Osteoblast (primary cell): Measurements from ENCODE around the gene CYB5D1. TPM values are rescaled to one million over a fixed set of nuclear protein-coding genes. Genes with fewer than 3 reads are reported as not detected.

ENCODE experiments used
- DNase-seq: peaks from one replicate; pipeline ENCODE4 v3.0.0; 2011; ENCODE audit warnings: low spot score, mixed read lengths; ENCODE audit not compliant: insufficient read length; ENCODE audit errors: missing footprints
- H2AFZ ChIP-seq: 2 replicates; pipeline ENCODE4 v1.6.0; 2011; ENCODE audit warnings: mild to moderate bottlenecking, low read length
- H3K27ac ChIP-seq: 2 replicates; pipeline ENCODE4 v1.5.1; 2011; ENCODE audit warnings: mild to moderate bottlenecking, low read depth, low read length, moderate library complexity
- H3K27me3 ChIP-seq: 2 replicates; pipeline ENCODE4 v1.6.0; 2012; ENCODE audit warnings: mild to moderate bottlenecking, control low read depth, inconsistent platforms, low read length, moderate library complexity; ENCODE audit not compliant: insufficient read depth
- H3K36me3 ChIP-seq: 2 replicates; pipeline ENCODE4 v1.5.1; 2011; ENCODE audit warnings: mild to moderate bottlenecking, low read length, control low read depth, moderate library complexity; ENCODE audit not compliant: insufficient read depth
- H3K4me1 ChIP-seq: 2 replicates; pipeline ENCODE4 v1.5.1; 2011; ENCODE audit warnings: mild to moderate bottlenecking, low read length, control low read depth, moderate library complexity; ENCODE audit not compliant: insufficient read depth
- H3K4me2 ChIP-seq: 2 replicates; pipeline ENCODE4 v1.6.0; 2011; ENCODE audit warnings: mild to moderate bottlenecking, low read length; ENCODE audit not compliant: insufficient read depth
- H3K4me3 ChIP-seq: fragments of 200-600 bp; sonication (generic); 3 replicates; pipeline ENCODE4 v1.5.1; 2012; ENCODE audit warnings: mild to moderate bottlenecking, low read length, inconsistent platforms; ENCODE audit not compliant: insufficient read depth
- H3K79me2 ChIP-seq: 2 replicates; pipeline ENCODE4 v1.6.0; 2012; ENCODE audit warnings: mild to moderate bottlenecking, low read length, control low read depth, inconsistent platforms; ENCODE audit not compliant: insufficient read depth
- H3K9me3 ChIP-seq: 2 replicates; pipeline ENCODE4 v1.5.1; 2011; ENCODE audit warnings: low read depth, low read length, control low read depth
- H4K20me1 ChIP-seq: 2 replicates; pipeline ENCODE4 v1.6.0; 2012; ENCODE audit warnings: mild to moderate bottlenecking, low read length, control low read depth; ENCODE audit not compliant: insufficient read depth
- CTCF ChIP-seq: IDR thresholded peaks from 2 replicates; pipeline ENCODE4 v1.5.1; 2011; ENCODE audit warnings: mild to moderate bottlenecking, low read depth, low read length, moderate library complexity; ENCODE audit errors: extremely low read depth
- total RNA-seq: library from RNA; depleted of rRNA; stranded (reverse); fragments of >200 nt; gene quantifications from 2 replicates; pipeline ENCODE4 v1.2.3, GENCODE V29; 2012

CYB5D1 gene
- total RNA-seq, 1 donor: 10.5 TPM

GRCh38 chr17:7856011-7856810 is 1.6 kb upstream of the CYB5D1 start:
- peak; percentile 92 for DNase-seq
- TF ChIP-seq CTCF: no peak
- Histone ChIP-seq H3K4me3 (peak overlapping the region; percentile 83), H3K79me2 (peaks cover 24% of the 10 kb centered on the region), H3K27me3 (no peaks in the 10 kb centered on the region), H3K27ac (peak overlapping the region; percentile 86), H3K36me3 (peaks cover 26% of the 10 kb centered on the region), H4K20me1 (peaks cover 16% of the 10 kb centered on the region), H2AFZ (peak overlapping the region; percentile 75), H3K4me1 (peaks cover 29% of the 10 kb centered on the region), H3K4me2 (peak overlapping the region; percentile 83), H3K9me3 (no peaks in the 10 kb centered on the region)

- H3K4me3 ChIP-seq: peak within 1 kb of the TSS; percentile 83
- peak within 1 kb of the TSS; percentile 86 for H3K27ac ChIP-seq
- H3K9me3 ChIP-seq: no peaks in the 10 kb centered on the region
- H2AFZ ChIP-seq: peak within 1 kb of the TSS; percentile 95
- peak; percentile 43 for TF ChIP-seq CTCF
- no peaks in the 10 kb centered on the region for H3K27me3 ChIP-seq
- H3K36me3 ChIP-seq: peaks cover 17% of the 10 kb centered on the region
- peaks cover 24% of the 10 kb centered on the region for H3K79me2 ChIP-seq
- peak within 1 kb of the TSS; percentile 83 for H3K4me2 ChIP-seq
- peak; percentile 99 for DNase-seq
- peaks cover 29% of the 10 kb centered on the region for H3K4me1 ChIP-seq
- peaks cover 10% of the 10 kb centered on the region for H4K20me1 ChIP-seq
Measured at GRCh38 chr17:7856811-7857712, 741 bp upstream of the CYB5D1 start, which contains the start of gene NAA38. Gene NAA38, minus strand, starts transcription at chr17:7857559. Its CDS starts 96 bp downstream, at chr17:7857463.

GRCh38 chr17:7858522-7858810 is 663 bp downstream of the CYB5D1 start:
- Histone ChIP-seq H4K20me1 (peaks cover 10% of the 10 kb centered on the region), H3K36me3 (peaks cover 7% of the 10 kb centered on the region), H3K27ac (peak overlapping the region; percentile 86), H3K79me2 (peaks cover 28% of the 10 kb centered on the region), H2AFZ (peak overlapping the region; percentile 95), H3K9me3 (no peaks in the 10 kb centered on the region), H3K27me3 (no peaks in the 10 kb centered on the region), H3K4me1 (peaks cover 29% of the 10 kb centered on the region), H3K4me3 (peak overlapping the region; percentile 83), H3K4me2 (peak overlapping the region; percentile 83)
- peak; percentile 52 for TF ChIP-seq CTCF
- DNase-seq: peak; percentile 95

GRCh38 chr17:7859028-7859427 is 1.2 kb downstream of the CYB5D1 start:
- Histone ChIP-seq H3K4me2 (peak overlapping the region; percentile 83), H3K9me3 (no peaks in the 10 kb centered on the region), H3K4me1 (peaks cover 29% of the 10 kb centered on the region), H3K79me2 (peaks cover 30% of the 10 kb centered on the region), H3K27ac (peak overlapping the region; percentile 86), H3K27me3 (no peaks in the 10 kb centered on the region), H4K20me1 (peaks cover 10% of the 10 kb centered on the region), H3K36me3 (peaks cover 7% of the 10 kb centered on the region), H3K4me3 (peak overlapping the region; percentile 83), H2AFZ (peak overlapping the region; percentile 95)
- DNase-seq: no peak
- TF ChIP-seq CTCF: no peak
